Activated naive CD4-positive, alpha-beta T cell treated with anti-CD3 and anti-CD28 coated beads, Interleukin-2, amount 50 U/mL, for 16 hours (primary cell): ENCODE data around the gene ADIPOR1.
"Not testable (repeated sequence)": the region's sequence is repeated elsewhere in the genome, so short reads cannot be mapped to it uniquely, and the experiment has no call there.

Experiments used
- DNase-seq: peaks from one replicate; pipeline ENCODE4 v3.0.0-alpha.2; 2020

The ADIPOR1 gene, protein sequence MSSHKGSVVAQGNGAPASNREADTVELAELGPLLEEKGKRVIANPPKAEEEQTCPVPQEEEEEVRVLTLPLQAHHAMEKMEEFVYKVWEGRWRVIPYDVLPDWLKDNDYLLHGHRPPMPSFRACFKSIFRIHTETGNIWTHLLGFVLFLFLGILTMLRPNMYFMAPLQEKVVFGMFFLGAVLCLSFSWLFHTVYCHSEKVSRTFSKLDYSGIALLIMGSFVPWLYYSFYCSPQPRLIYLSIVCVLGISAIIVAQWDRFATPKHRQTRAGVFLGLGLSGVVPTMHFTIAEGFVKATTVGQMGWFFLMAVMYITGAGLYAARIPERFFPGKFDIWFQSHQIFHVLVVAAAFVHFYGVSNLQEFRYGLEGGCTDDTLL

DNA sequence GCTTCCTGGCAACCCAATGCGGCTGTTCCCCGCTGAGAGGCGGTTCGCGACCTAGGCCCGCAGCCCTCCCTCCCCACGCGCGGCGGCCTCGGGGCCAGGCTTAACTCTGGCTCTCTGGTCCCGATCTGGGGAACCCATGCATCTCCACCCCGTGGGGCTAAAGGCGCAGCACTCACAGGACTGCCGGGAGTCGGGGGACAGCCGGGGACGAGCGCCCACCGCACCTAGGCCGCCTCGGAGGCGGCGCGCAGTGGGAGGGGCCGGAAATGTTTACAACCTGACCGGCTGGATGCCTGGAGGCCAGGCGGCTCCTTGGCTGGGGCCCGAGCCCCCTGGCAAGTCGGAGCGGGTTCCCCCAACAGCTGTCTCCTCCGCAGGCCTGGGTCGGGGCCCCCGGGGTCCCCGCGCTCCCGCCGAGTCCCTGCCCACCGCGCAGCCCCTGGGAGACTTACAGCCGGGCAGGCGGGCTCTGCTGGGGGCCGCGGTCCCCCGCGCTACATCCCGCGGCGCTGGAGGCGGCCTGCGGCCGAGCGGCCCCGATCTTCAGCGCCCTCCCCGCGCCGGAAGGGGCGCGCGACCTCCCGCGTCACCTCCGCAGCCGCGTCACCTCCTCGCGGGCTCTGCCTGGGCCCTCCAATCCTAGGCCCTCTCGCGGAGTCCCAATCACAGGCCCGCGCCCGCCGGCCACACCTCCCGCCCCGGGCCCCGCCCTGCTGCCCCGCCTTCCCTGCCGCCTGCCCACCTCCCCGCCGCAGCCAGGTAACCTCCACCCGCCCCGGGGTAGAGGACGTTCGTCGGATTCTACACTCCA lies at the start of gene ADIPOR1:
Gene ADIPOR1, minus strand, starts transcription at position 580 of the 811 bp plus-strand sequence. CDS start 7,242 bp downstream, outside the sequence.
- DNase-seq, result peak; percentile 94

DNA sequence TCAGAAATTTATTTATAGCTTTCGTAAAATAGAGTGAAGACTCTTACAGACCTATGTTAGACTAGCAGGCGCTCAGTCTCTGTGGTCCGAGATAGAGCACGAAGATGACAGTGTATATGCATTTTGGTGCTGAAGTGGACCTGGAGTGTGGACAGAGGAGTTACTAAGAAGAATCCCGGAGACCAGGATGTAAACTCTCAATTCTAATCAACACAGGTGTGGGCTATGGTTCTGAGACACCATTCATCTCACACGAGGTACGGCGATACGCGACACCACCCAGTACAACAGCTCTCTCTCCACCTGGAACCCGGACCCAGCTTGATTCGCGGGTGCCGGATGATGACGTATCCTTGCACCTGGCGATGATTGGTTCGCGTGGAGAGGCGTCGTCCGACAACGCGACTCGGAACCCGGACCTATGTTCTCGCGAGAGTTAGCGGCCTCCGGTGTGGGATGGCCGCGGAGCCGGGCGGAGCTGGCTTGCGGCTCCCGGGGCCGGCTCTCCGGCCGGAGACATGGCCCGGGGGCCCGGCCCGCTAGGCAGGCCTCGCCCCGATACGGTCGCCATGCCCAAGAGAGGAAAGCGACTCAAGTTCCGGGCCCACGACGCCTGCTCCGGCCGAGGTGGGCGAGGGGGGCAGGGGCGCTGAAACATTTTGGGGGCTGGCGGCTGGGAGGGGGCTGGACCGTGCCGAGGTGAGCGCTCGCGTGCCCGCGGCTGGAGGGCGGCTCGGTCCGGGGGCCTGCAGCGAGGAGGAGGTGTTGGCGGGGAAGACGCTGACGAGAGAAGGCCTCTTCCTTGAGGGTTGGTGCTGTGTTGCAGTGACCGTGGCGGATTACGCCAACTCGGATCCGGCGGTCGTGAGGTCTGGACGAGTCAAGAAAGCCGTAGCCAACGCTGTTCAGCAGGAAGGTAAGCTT lies 49.1 kb upstream of the ADIPOR1 start, which contains the start of gene TMEM183A:
Gene TMEM183A, plus strand, starts transcription at position 427 of the 924 bp plus-strand sequence. Its CDS starts 92 bp downstream, at position 519.
- DNase-seq, result peak; percentile 94

DNA sequence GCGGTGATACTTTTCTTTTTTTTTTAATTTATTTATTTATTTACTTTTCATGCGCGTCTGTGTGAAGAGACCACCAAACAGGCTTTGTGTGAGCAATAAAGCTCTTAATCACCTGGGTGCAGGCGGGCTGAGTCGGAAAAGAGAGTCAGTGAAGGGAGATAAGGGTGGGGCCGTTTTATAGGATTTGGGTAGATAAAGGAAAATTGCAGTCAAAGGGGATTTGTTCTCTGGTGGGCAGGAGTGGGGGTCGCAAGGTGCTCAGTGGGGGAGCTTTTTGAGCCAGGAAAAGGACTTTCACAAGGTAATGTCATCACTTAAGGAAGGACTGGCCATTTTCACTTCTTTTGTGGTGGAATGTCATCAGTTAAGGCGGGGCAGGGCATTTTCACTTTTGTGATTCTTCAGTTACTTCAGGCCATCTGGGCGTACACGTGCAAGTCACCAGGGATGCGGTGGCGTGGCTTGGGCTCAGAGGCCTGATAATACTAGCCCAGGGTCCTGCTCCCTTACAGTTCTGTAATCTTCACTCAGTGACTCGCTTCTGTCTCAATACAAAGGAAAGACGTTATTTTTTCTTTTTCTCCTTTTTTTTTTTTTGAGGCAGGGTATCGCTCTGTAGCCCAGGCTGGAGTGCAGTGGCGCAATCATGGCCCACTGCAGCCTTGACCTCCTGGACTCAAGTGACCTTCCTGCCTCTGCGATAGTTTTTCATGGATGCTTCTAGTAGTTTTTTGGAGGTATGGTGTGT lies 47.5 kb upstream of the ADIPOR1 start:
- not testable (repeated sequence) for DNase-seq

DNA sequence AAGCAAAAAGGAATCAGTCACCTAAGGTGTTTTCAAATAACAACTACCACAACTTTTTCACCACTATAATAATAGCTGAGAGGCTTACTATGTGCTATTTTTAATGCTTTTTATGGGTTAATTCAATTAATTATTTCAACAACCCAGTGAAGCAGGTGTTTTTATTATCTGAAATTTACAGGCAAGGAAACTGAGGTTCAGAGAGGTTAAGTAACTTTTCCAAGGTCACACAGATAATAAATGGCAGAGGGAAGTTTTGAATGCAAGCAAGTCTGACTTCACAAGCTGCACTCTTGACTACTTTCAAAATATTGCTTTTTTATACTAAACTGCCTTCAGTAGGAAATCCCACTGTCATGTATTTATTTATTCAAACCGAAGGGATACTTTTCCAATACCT lies 44.8 kb upstream of the ADIPOR1 start:
- no peak for DNase-seq

DNA sequence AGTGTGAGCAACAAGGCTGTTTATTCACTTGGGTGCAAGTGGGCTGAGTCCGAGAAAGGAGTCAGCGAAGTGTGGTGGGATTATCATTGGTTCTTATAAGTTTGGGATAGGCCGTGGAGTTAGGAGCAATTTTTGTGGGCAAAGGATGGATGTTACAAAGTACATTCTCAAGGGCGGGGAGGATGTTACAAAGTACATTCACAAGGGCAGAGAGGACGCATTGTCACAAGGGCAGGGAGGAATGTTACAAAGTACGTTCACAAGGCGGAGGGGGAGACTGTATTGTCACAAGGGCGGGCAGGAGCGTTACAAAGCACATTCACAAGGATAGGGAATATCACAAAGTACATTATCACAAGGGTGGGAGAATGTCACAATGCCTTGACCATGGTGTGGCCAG lies 43.9 kb upstream of the ADIPOR1 start:
- DNase-seq, result no peak

DNA sequence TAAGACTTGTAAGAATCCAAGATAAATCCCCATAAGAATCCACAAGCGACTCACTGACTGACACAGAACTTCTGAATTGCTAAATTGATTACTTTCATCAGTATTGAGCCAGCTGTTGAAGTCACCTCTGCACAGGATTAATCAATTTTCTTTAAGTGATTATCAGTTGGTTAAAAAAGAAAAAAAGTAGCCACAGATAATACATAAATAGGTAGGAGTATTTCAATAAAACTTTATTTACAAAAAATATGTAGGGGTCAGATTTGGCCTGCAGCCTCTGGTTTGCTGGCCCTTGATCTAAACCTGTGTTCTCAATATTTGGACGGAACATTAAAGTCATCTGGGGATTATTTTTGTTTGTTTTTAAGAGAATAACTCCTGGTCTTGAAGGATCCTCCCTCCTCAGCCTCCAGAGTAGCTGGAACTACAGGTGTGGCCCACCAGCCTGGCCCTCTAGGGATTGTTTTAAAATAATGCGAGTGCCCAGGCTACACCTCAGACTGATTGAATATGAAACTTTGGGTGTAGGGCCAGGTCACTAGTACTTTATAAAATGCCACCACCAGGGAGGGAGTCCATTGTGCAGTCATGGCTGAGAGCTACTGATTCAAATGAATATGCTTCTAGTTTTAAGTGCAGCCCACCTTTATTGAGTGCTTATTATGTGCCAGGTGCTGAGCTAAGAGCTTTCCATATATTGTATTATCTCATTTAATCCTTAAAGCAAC lies 42.3 kb upstream of the ADIPOR1 start:
- DNase-seq, result no peak

DNA sequence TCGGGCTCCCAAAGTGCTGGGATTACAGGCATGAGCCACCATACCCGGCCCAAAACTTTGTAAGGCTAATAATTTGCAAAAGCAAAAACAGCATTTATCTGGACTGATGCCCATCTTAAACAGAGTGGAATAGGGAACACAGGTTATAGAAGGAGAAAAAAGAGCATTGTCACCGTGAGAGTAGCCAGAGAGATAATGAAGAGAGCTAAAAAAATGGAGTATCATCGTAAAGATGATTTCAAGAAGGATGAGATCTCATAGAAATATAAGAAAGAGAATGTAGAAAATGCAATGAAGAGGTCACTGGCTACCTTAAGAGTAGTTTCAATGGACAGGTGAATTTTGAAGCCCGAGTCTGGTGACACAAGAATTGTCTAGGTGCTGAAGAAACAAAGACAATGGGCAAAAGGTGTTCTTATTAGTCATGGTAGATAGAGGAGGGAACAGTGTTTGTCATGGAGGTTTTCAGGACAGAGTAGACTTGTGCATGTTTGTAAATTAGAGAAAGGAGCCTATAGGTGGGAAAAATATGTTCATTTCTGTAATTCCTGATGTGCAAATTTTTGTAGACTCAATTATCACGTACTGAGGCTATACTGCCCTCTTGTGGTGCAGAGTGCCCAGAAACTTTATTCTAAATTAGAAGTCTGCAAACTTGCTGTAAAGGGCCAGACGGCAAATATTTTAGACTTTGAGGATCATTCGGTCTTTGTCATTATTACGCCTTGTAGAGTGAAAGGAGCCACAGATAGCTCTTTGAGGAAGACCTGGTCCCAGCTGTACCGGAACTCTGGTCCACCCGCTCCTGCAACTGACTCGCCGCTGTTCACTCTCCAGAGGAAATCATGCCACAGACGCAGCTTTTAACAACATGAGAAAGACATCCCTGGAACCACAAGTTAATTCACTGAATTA lies 41.0 kb upstream of the ADIPOR1 start:
- DNase-seq, result peak; percentile 62

DNA sequence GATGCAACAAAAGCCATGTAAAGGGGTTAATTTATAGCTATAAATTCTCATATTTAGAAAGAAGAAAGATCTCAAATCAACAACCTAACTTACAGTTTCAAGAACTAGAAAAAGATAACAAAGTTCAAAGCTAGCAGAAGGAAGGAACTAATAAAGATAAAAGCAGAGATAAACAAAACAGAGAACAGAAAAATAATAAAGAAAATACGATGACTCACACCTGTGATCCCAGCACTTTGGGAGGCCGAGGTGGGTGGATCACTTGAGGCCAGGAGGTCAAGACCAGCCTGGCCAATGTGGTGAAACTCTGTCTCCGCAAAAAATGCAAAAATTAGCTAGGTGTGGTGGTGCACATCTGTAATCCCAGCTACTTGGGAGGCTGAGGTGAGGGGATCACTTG lies 36.6 kb upstream of the ADIPOR1 start:
- no peak for DNase-seq

DNA sequence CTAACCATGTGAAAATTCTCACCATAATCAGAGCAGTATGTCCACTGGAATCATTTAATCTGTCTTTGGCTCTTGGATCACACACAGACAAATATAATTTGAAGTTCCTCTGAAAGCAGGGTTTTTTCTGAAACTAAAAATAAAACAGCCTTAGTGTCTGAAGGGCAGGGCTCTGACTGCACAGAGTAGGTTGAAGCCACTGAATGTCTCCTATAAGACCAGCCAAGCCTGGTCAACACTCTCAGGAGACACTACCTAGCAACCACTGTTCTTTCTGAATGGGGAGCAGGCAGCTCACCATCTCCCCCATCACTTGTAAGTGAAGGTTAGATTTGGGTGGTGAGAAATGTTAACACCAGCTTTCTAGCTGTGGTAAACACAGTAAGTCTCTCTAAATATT lies 33.0 kb upstream of the ADIPOR1 start:
- DNase-seq, result no peak

DNA sequence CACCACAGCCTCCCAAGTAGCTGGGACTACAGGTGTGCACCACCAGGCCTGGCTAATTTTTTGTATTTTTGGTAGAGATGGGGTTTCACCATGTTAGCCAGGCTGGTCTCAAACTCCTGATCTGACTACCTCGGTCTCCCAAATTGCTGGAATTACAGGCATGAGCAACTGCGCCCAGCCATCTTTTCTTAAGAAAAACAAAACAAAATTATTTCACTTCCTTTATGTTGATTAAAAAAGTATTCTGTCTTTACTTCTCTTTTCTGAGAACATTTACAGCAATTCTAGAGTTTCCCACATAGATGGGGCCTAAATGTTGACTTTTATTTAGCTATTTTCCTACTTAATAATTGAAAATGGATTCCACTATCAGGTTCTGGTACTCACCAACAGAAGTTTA lies 31.8 kb upstream of the ADIPOR1 start:
- no peak for DNase-seq

DNA sequence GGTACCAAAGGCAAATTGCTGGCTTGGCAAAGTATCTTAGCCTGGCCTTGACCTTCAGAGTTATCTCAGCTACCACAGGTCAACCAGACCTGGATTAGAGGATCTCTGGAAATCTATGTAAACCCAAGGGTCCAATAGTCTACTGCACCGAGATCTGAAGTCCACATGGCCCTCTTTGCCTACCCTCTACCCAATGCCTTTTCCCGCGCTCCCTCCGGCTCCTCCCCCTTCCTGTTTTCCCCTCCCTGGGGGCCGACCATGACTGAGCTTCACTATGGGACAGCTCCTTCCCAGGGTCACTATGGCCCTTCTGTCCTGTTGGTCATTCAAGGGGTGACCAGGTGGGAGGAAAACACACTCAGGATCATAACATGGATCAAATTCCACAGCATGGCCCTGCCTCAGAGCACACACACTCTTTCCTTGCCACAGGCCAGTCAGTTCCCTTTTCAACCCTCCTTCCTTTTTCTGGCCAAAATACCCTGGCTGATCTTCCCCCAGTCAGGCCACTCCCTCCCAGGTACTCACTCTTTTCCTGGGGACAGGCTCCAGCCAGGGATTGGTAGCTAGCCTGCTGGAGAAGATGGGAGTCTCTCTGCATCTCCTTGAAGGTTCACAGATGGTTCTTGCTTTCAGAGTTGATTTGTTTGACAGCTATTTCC lies 29.9 kb upstream of the ADIPOR1 start:
- no peak for DNase-seq

DNA sequence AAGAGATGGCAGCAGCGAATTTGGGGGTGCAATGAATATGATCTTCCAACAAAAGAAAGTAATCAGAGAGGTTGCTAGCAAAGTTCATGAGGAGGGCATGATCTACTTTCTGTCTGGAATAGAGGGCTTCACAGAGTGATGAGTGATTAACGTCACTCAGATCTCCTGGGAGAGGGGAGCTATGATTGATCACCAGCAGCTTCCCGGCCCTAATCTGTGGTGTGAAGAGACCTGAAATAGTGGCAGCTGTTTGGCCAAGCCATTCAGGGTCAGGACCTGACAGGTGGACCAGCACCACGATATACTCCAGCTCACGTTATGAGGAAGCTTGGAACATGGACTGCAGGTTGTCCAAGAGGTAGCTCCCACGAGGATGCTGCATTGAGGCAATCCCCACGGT lies 29.1 kb upstream of the ADIPOR1 start:
- no peak for DNase-seq

DNA sequence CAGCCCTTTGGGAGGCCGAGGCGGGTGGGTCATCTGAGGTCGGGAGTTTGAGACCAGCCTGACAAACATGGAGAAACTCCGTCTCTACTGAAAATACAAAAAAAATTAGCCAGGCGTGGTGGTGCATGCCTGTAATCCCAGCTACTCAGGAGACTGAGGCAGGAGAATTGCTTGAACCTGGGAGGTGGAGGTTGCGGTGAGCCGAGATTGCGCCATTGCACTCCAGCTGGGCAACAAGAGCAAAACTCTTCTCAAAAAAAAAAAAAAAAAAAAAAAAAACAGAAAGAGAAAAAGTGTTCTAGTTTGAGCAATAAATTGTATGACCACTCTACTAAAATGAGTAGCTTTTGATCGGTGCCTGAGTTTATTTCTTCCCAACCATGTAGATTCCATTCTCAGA lies 28.0 kb upstream of the ADIPOR1 start:
- DNase-seq, result not testable (repeated sequence)

DNA sequence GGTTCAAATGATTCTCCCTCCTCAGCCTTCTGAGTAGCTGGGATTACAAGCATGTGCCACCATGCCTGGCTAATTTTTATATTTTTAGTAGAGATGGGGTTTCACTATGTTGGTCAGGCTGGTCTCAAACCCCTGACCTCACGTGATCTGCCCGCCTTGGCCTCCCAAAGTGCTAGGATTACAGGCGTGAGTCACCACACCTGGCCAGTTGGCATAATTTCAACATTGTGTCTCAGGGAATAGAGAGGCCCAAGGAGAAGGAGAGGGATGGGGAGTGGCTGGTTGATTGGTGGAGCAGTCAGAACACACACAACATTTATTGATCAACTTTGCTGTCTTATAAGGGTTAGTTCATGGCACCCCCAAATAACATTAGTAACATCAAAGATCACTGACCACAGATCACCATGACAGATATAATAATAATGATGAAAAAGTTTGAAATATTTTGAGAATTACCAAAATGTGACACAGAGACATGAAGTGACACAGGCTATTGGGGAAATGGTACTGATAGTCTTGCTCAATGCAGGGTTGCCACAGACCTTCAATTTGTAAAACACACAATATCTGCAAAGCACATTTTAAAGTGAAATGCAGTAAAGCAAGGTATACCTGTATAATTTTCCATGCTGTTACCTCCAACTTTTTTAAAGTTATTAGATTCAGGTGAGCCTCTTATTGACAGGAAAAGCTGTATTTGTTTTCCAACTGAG lies 24.8 kb upstream of the ADIPOR1 start:
- DNase-seq, result no peak

DNA sequence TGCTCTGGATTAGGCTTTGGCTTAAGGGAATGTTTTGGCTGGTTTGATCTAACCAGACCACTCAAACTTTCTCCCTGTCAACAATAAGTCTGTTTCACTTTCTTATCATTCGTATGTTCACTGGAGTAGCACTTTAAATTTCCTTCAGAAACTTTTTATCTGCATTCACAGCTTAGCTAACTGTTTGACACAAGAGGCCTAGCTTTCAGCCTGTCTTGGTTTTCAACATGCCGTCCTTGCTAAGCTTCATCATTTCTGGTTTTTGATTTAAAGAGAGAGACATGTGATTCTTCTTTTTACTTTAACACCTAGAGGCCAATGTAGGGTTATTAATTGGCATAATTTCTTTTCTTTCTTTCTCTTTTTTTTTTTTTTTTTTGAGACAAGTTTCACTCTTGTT lies 23.8 kb upstream of the ADIPOR1 start:
- no peak for DNase-seq

DNA sequence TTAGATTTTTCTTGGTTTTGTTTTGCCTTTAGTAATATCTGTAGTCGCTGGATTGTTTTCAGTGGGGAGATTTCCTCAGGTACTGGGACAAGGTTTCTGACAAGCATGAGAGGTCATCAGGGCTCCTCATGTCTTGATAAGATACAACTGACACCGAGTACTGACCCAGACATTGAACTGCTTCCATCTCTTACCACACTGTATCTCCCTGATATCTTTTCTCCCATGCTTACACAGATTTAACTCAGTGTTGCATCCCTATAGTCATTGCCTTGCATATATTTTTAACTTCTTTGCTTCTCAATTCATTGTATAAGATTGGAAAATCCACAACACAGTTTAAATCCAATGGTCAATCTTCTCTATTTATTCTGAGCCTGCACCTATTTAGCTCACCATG lies 21.3 kb upstream of the ADIPOR1 start:
- no peak for DNase-seq

DNA sequence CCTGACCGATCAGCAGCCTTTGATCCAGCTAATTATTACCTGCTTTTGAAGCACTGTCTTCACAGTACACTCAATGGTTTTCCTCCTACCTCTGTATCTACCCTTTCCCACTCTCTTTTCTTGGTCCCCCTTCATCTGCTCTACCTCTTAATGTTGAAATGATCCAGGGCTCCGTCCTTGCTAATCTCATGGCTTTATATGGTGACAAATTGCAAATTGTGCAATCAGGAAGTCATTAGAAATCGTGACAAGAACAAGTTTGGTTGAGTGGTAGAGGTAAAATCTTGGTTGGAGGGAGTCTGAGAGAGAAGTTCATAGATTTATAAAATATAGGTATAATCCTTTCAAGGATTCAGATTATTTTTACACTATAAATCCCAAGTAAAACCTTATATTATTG lies 18.5 kb upstream of the ADIPOR1 start:
- no peak for DNase-seq

DNA sequence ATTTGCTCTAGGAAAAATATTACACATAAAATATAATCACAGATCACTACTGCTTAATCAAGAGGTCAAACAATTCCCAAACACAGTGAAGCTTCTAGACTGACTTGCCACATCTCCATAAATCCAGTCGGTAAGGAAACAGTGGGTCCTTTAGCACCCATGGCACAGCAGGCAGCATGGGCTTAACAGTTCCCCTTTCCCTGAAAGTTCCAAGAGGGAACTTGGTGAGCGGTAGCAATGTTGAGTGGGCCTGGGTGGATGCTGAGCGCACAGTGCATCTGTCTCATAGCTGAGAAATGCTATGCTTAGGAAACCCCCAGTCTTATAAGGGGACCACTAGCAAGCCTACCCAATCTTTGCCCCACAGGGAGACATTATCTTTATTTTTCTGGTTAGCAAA lies 16.7 kb upstream of the ADIPOR1 start:
- no peak for DNase-seq

DNA sequence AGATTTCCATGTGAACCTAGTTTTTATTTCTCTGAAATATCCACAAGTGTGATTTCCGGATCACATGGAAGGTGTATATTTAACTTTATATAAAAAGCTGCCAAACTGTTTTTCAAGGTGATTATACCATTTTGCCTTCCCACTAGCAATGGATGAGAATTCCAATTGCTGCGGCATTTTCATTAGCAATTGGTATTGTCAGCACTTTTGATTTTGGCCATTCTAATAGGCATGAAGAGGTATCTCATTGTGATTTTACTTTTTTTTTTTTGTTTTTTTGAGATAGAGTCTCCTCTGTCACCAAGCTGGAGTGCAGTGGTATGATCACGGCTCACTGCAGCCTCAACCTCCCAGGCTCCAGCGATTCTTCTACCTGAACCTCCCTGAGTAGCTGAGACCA lies 13.9 kb upstream of the ADIPOR1 start:
- no peak for DNase-seq
